Measurements from ENCODE around the gene ACOT6.
"Not testable (repeated sequence)": the region's sequence is repeated elsewhere in the genome, so short reads cannot be mapped to it uniquely, and the experiment has no call there.

ACOT6 gene, protein sequence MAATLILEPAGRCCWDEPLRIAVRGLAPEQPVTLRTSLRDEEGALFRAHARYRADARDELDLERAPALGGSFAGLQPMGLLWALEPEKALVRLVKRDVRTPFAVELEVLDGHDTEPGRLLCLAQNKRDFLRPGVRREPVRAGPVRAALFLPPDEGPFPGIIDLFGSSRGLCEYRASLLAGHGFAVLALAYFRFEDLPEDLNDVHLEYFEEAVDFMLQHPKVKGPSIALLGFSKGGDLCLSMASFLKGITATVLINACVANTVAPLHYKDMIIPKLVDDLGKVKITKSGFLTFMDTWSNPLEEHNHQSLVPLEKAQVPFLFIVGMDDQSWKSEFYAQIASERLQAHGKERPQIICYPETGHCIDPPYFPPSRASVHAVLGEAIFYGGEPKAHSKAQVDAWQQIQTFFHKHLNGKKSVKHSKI

GRCh38 chr14:73612339-73613045 lies at the start of gene ACOT6:
Gene ACOT6, plus strand, starts transcription at chr14:73612517. Its CDS starts 55 bp downstream, at chr14:73612572.
- DNase-seq = peak; percentile 9 to 58

GRCh38 chr14:73562696-73563095 lies 49.6 kb upstream of the ACOT6 start:
- not testable (repeated sequence) for DNase-seq

GRCh38 chr14:73566431-73566830 lies 45.9 kb upstream of the ACOT6 start:
- not testable (repeated sequence) for DNase-seq

DNA sequence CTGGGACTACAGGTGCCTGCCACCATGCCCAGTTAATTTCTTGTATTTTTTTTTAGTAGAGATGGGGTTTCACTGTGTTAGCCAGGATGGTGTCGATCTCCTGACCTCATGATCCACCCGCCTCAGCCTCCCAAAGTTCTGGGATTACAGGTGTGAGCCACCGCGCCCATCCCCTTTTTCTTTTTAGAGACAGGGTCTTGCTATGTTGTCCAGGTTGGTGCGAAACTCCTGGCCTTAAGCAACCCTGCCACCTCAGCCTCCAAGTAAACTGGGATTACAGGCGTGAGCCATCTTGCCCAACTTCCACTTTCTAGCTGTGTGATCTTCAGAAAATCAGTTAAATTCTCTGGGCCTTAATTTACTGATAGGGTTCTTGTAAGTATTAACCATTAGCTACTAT lies 45.4 kb upstream of the ACOT6 start:
- DNase-seq = not testable (repeated sequence)

DNA sequence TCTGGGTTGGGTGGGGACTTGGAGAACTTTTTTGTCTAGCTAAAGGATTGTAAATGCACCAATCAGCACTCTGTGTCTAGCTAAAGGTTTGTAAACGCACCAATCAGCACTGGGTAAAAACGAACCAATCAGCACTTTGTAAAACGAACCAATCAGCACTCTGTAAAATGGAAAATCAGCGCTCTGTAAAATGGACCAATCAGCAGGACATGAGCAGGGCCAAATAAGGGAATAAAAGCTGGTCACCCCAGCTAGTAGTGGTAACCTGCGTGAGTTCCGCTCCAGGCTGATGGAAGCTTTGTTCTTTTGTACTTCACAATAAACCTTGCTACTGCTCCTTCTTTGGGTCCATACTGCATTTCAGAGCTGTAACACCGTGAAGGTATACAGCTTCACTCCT lies 45.0 kb upstream of the ACOT6 start:
- no peak for DNase-seq

GRCh38 chr14:73567951-73568885 lies 44.1 kb upstream of the ACOT6 start:
- no peak for DNase-seq

DNA sequence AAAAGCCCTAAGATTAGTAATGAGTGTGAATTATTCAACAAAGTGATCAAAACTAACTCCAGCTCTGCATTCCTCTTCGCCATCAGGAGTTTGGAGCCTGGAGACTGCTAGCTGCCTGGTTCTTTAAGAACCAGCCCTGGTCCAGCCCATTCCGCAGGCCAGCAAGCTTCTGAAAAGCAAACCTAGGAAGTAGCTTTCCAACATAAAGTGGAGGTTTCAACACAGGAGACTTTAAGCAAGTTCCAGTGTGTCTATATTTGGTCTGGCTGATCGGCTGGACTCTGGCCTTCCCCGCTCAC lies 43.5 kb upstream of the ACOT6 start:
- peak in 1 of 2 experiments; percentile 26 for DNase-seq

GRCh38 chr14:73569185-73569958 lies 42.9 kb upstream of the ACOT6 start, which contains the start of gene ACOT2:
Gene ACOT2, plus strand, starts transcription at chr14:73569213. Its CDS starts 28 bp downstream, at chr14:73569241.
- peak; percentile 78 to 84 for DNase-seq

- DNase-seq = peak; percentile 13 to 55
Measured at GRCh38 chr14:73570913-73571312, 41.4 kb upstream of the ACOT6 start.

GRCh38 chr14:73573034-73573433 lies 39.3 kb upstream of the ACOT6 start:
- not testable (repeated sequence) for DNase-seq

- not testable (repeated sequence) for DNase-seq
Measured at GRCh38 chr14:73573740-73574139, 38.6 kb upstream of the ACOT6 start.

GRCh38 chr14:73574251-73574650 lies 38.1 kb upstream of the ACOT6 start:
- DNase-seq = not testable (repeated sequence)

DNA sequence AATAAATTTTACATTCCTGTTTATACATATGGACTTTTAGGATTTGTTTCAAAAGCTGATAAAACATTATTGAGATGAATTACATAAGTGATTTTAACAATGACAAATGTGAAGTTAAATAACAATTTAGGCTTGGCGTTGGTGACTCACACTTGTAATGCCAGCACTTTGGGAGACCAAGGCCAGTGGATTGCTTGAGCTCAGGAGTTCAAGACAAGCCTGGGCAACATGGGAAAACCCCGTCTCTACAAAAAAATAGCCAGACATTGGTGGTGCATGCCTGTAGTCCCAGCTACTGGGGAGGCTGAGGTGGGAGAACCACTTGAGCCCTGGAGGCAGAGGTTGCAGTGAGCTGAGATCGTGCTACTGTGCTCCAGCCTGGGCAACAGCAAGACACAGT lies 35.9 kb upstream of the ACOT6 start:
- DNase-seq = no peak

DNA sequence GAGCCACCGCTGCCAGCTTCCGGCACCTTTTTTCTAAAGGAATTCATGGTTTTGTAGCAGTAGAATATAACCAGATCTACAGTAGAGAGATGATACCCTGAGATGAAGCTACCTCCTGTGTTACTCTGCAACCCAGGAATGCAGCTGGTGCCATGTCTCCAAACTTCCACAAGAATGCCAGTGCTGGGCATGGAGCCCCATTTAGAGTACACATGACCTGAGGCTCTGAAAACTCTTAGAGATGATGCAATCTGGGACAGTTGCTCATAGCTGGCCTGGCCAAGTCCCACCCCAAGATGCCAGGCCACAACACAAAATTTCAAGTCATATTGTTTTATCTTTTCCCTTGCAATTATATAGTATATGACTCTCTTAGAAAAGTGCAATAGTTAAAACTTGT lies 35.1 kb upstream of the ACOT6 start:
- not testable (repeated sequence) for DNase-seq

- not testable (repeated sequence) for DNase-seq
Measured at GRCh38 chr14:73582102-73582979, 30.0 kb upstream of the ACOT6 start.

GRCh38 chr14:73588695-73589094 lies 23.6 kb upstream of the ACOT6 start:
- DNase-seq = no peak

- DNase-seq = no peak
Measured at GRCh38 chr14:73589116-73589515, 23.2 kb upstream of the ACOT6 start.

- not testable (repeated sequence) for DNase-seq
Measured at GRCh38 chr14:73590673-73591004, 21.7 kb upstream of the ACOT6 start.

- peak; percentile 48 to 68 for DNase-seq
Measured at GRCh38 chr14:73591690-73592449, 20.4 kb upstream of the ACOT6 start, which contains the start of gene ACOT4. Gene ACOT4, plus strand, starts transcription at chr14:73591873. Its CDS starts 87 bp downstream, at chr14:73591960.

- no peak for DNase-seq
Measured at GRCh38 chr14:73594491-73594890, 17.8 kb upstream of the ACOT6 start.
